ENCODE results near the gene ETV3. TPM values are rescaled to one million over a fixed set of nuclear protein-coding genes. Genes with fewer than 3 reads are reported as not detected.

ETV3 gene
- total RNA-seq, 1 experiment from 2014 or later = 36.3 TPM

DNA sequence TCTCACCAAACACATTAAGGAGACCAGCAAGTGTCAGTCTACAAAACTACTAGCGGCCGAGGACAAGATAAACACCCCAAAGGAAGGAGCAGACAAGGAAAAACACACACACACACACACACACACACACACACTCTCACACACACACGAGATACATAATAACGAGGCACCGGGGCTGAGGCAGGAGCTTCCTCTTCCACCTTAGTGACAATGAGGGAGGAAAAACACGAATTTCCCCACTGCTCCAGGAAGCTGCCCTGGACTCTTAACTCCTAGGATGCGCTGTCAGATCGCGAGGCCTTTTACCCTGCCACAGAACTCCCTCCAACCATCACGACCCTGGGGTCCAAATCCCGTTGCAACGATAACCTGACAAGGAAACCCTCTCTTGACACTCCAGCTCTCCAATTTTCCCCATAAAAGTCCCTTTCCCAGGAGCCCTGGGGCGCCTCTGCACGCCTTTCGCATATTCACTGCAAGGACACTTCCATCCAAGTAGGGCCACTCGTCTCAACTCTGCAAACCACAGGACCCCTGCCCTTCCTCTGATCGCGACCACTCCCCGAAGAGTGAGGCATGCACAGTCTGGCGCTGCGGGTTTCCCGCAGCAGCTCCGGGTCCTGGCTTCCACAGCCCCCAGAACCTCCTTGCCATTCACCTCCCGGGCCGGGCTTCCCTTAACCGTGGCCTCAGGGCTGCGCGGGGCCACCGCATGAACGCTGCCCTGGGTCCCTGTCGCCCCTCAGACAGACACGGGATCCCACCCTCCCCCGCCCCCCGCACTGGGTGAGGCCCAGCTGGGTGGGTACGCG is 581 bp downstream of the ETV3 start:
- Histone ChIP-seq H3K23ac (ENCODE audit: insufficient read length, low read depth, low read length) (no peak overlapping the region), H3K79me1 (ENCODE audit: insufficient read depth, low read depth, low read length, poor library complexity, severe bottlenecking) (peaks cover 10% of the 10 kb centered on the region), H2BK12ac (ENCODE audit: insufficient read length, low read depth, low read length) (no peak overlapping the region), H3K27me3 (ENCODE audit: insufficient read depth, low read length) (peaks cover 3% of the 10 kb centered on the region; the same call in 1 of the 2 replicates), H2BK20ac (ENCODE audit: low read depth, low read length, poor library complexity, severe bottlenecking) (no peak overlapping the region), H3K23me2 (ENCODE audit: insufficient read length, low read depth, low read length, poor library complexity, severe bottlenecking) (peaks cover 13% of the 10 kb centered on the region), H3K18ac (ENCODE audit: insufficient read length, low read depth, low read length) (no peak overlapping the region), H3K4ac (ENCODE audit: low read depth, low read length) (no peak overlapping the region), H4K5ac (ENCODE audit: insufficient read length, low read depth, low read length) (no peak overlapping the region), H3K9me3 (ENCODE audit: control insufficient read depth, low read depth, low read length) (no peaks in the 10 kb centered on the region), H3K79me2 (ENCODE audit: insufficient read depth, low read length) (peaks cover 10% of the 10 kb centered on the region; the same call in 1 of the 2 replicates), H3K9ac (ENCODE audit: extremely low read depth, insufficient read length, low read length) (peak overlapping the region; percentile 57), H3K4me1 (ENCODE audit: insufficient read depth, low read length) (peaks cover 4% of the 10 kb centered on the region; the same call in 1 of the 2 replicates), H2BK120ac (ENCODE audit: low read depth, low read length, poor library complexity, severe bottlenecking) (no peak overlapping the region), H4K8ac (replicated peaks; ENCODE audit: insufficient read length, low read depth, low read length) (no peak overlapping the region), H2AK5ac (ENCODE audit: insufficient read length, low read length) (no peak overlapping the region), H3K14ac (ENCODE audit: insufficient read depth, low read length) (peak overlapping the region; percentile 54), H2BK5ac (ENCODE audit: insufficient read length, low read length) (no peak overlapping the region), H3T11ph (ENCODE audit: low read length) (no peak overlapping the region), H2BK15ac (ENCODE audit: low read depth, low read length) (no peak overlapping the region), H4K91ac (ENCODE audit: insufficient read length, low read depth, low read length) (no peak overlapping the region), H3K4me2 (ENCODE audit: insufficient read depth, insufficient read length, low read length) (peak overlapping the region; percentile 91), H4K20me1 (ENCODE audit: control insufficient read depth, insufficient read depth, insufficient read length) (no peaks in the 10 kb centered on the region), H3K27ac (ENCODE audit: insufficient read length, low read depth, low read length) (no peak overlapping the region), H3K56ac (ENCODE audit: insufficient read length, low read depth, low read length) (no peak overlapping the region), H2AFZ (ENCODE audit: low read length) (no peak overlapping the region)
- Mint-ChIP-seq H3K9me3 (no peaks in the 10 kb centered on the region), H3K4me3 (peak overlapping the region; percentile 94 to 95), H3K27ac (peak overlapping the region; percentile 93 to 97 (median 95); a peak in 5 of 7 replicates), H3K4me1 (peaks cover 50 to 52% of the 10 kb centered on the region in 2 experiments), H3K27me3 (ENCODE audit: low read depth) (no peaks in the 10 kb centered on the region), H3K36me3 (ENCODE audit: insufficient read depth in 1 of 3, low read depth in 3 of 3) (peaks cover 23 to 38% (median 37%) of the 10 kb centered on the region in 3 experiments; a peak in 6 of 7 replicates)
- no peak for DNase-seq
- TF ChIP-seq, protein P1, sequence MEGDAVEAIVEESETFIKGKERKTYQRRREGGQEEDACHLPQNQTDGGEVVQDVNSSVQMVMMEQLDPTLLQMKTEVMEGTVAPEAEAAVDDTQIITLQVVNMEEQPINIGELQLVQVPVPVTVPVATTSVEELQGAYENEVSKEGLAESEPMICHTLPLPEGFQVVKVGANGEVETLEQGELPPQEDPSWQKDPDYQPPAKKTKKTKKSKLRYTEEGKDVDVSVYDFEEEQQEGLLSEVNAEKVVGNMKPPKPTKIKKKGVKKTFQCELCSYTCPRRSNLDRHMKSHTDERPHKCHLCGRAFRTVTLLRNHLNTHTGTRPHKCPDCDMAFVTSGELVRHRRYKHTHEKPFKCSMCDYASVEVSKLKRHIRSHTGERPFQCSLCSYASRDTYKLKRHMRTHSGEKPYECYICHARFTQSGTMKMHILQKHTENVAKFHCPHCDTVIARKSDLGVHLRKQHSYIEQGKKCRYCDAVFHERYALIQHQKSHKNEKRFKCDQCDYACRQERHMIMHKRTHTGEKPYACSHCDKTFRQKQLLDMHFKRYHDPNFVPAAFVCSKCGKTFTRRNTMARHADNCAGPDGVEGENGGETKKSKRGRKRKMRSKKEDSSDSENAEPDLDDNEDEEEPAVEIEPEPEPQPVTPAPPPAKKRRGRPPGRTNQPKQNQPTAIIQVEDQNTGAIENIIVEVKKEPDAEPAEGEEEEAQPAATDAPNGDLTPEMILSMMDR (conservative IDR thresholded peaks at IDR 0.05) = no peak
- WGBS (ENCODE audit: extremely low coverage, insufficient read length, low lambda C conversion rate) = no CpG with 5 or more reads among the region's 36 CpGs
